Stimulated activated naive CD8-positive, alpha-beta T cell treated with anti-CD3 and anti-CD28 coated beads, Interleukin-15, Interleukin-2, amounts not matched to agents 100 ng/mL and 50 ng/mL, for 24 hours (primary cell): ENCODE data around the gene SLC52A3.
"Not testable (repeated sequence)": the region's sequence is repeated elsewhere in the genome, so short reads cannot be mapped to it uniquely, and the experiment has no call there.

Source experiments
- H3K27ac Mint-ChIP-seq: one replicate; pipeline ENCODE4 v1.8.0; 2021; ENCODE audit warnings: mild to moderate bottlenecking, mixed read lengths
- H3K27me3 Mint-ChIP-seq: one replicate; pipeline ENCODE4 v1.8.0; 2021; ENCODE audit warnings: mixed read lengths
- H3K36me3 Mint-ChIP-seq: one replicate; pipeline ENCODE4 v1.8.0; 2021; ENCODE audit warnings: low read depth, mixed read lengths
- H3K4me1 Mint-ChIP-seq: one replicate; pipeline ENCODE4 v1.8.0; 2021; ENCODE audit warnings: low read depth, mixed read lengths
- H3K4me3 Mint-ChIP-seq: one replicate; pipeline ENCODE4 v1.8.0; 2021; ENCODE audit warnings: mild to moderate bottlenecking, mixed read lengths
- H3K9me3 Mint-ChIP-seq: one replicate; pipeline ENCODE4 v1.8.0; 2021; ENCODE audit warnings: mixed read lengths

The SLC52A3 gene

GRCh38 chr20:725491-725890 lies 42.8 kb downstream of the SLC52A3 start:
- no peaks in the 10 kb centered on the region for H3K36me3 Mint-ChIP-seq
- peaks cover 46% of the 10 kb centered on the region for H3K27me3 Mint-ChIP-seq
- no peaks in the 10 kb centered on the region for H3K9me3 Mint-ChIP-seq
- no peak overlapping the region for H3K4me3 Mint-ChIP-seq
- H3K27ac Mint-ChIP-seq = no peak overlapping the region
- H3K4me1 Mint-ChIP-seq = no peaks in the 10 kb centered on the region

DNA sequence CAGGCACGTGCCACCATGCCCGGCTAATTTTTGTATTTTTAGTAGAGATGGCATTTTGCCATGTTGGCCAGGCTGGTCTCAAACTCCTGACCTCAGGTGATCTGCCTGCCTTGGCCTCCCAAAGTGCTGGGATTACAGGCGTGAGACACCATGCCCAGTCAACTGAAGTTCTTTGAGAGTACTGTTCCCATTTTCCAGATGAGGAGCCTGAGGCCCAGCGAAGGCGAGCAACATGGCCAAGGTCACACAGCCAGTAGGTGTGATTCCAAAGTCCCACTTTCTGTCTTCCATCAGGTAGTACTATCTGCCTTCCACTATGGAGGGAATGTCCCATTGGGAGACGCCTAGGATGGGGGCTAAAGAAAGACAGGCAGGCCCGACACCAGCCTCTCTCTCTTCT lies 43.5 kb downstream of the SLC52A3 start:
- not testable (repeated sequence) for H3K4me1 Mint-ChIP-seq, H3K9me3 Mint-ChIP-seq, H3K36me3 Mint-ChIP-seq, H3K4me3 Mint-ChIP-seq, H3K27ac Mint-ChIP-seq
- peaks cover 44% of the 10 kb centered on the region for H3K27me3 Mint-ChIP-seq

DNA sequence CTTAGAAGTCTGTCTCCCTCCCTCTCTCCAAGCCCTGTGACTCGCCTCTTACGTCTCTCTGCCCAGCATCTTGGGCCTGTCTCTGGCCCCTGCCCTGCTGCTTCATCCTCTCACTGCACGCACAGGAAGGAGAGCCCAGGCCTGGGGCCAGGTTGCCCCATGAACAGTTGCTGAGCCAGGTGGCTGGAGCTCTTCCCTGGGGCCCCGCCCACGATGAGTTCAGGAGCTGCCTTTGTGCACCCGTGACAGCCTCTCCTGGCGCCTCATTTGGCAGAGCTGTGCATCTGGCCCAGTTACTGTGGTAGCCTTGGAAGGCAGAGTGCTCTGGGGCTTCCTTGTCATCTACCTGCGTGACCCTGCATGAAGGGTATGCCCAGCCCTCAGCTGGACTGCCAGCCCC lies 44.5 kb downstream of the SLC52A3 start:
- no peaks in the 10 kb centered on the region for H3K36me3 Mint-ChIP-seq
- peaks cover 40% of the 10 kb centered on the region for H3K27me3 Mint-ChIP-seq
- no peaks in the 10 kb centered on the region for H3K9me3 Mint-ChIP-seq
- no peaks in the 10 kb centered on the region for H3K4me1 Mint-ChIP-seq
- H3K27ac Mint-ChIP-seq = no peak overlapping the region
- no peak overlapping the region for H3K4me3 Mint-ChIP-seq

- Mint-ChIP-seq H3K9me3 (no peaks in the 10 kb centered on the region), H3K4me1 (no peaks in the 10 kb centered on the region), H3K36me3 (no peaks in the 10 kb centered on the region), H3K4me3 (no peak overlapping the region), H3K27me3 (peaks cover 41% of the 10 kb centered on the region), H3K27ac (no peak overlapping the region)
Measured at GRCh38 chr20:722822-723644, 45.3 kb downstream of the SLC52A3 start.

DNA sequence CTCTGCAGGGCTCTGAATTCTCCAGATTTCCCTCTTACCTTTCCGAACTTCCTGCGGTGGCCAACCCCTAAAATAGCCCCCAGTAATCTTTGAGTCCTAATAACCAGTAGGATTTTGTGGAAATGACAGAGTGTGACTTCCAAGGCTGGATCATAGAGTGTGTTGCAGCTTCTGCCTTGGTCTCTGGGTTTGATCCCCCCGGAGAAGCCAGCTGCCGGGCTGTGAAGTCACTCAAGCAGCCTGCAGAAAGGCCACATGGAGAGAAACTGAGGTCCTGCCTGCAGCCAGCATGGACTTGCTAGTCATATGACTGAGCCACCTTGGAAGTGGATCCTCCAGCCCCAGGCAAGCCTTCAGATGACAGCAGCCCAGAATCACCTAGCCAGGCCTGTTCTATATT lies 46.4 kb downstream of the SLC52A3 start:
- H3K36me3 Mint-ChIP-seq = no peaks in the 10 kb centered on the region
- H3K9me3 Mint-ChIP-seq = no peaks in the 10 kb centered on the region
- no peak overlapping the region for H3K27ac Mint-ChIP-seq
- no peak overlapping the region for H3K4me3 Mint-ChIP-seq
- no peaks in the 10 kb centered on the region for H3K4me1 Mint-ChIP-seq
- peaks cover 35% of the 10 kb centered on the region for H3K27me3 Mint-ChIP-seq

DNA sequence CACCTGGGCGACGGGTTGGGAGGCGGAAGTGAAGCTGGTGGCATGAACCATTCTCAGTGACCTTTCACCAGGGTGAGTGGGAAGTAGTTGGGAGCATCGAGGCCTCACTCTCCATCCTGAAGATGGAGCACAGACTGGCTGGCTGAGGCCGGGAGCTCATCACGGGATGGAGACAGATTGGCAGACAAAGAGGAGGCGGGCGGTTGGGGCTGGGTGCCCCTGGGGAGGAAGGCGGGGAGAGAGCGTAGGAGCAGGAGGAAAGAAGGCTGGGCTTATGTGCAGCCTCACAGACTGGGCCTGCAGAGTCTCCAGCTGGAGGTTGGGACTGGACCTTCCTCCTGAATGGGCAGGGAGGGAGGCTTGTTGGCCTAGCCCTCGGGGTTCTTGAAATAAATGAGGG lies 48.5 kb downstream of the SLC52A3 start:
- Mint-ChIP-seq H3K9me3 (no peaks in the 10 kb centered on the region), H3K27me3 (peaks cover 26% of the 10 kb centered on the region), H3K36me3 (no peaks in the 10 kb centered on the region), H3K4me1 (no peaks in the 10 kb centered on the region), H3K27ac (no peak overlapping the region), H3K4me3 (no peak overlapping the region)

DNA sequence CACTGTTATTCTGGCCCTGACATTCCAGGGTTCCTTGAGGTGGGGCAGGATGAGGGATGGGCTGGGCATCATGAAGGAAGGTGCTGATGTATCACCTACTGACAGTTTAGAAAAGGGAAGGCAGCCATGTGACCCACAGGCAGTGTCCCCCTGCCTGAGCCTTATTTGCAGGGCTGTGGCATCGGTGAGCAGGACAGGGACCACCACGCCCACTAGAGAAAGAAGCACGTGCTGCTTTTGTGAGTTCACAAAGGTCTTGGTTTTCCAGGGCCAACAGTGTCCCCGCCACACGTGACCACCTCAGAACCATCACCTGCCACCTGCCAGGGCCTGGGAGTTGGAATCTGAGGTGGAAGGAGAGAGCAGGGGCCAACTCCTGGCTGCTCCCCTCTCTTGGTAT lies 49.2 kb downstream of the SLC52A3 start:
- H3K9me3 Mint-ChIP-seq = no peaks in the 10 kb centered on the region
- H3K36me3 Mint-ChIP-seq = no peaks in the 10 kb centered on the region
- no peak overlapping the region for H3K27ac Mint-ChIP-seq
- peaks cover 23% of the 10 kb centered on the region for H3K27me3 Mint-ChIP-seq
- no peaks in the 10 kb centered on the region for H3K4me1 Mint-ChIP-seq
- H3K4me3 Mint-ChIP-seq = no peak overlapping the region

- Mint-ChIP-seq H3K27me3 (peaks cover 20% of the 10 kb centered on the region), H3K4me3 (no peak overlapping the region), H3K9me3 (peaks cover 6% of the 10 kb centered on the region), H3K4me1 (no peaks in the 10 kb centered on the region), H3K36me3 (no peaks in the 10 kb centered on the region), H3K27ac (no peak overlapping the region)
Measured at GRCh38 chr20:717832-718231, 50.5 kb downstream of the SLC52A3 start.

DNA sequence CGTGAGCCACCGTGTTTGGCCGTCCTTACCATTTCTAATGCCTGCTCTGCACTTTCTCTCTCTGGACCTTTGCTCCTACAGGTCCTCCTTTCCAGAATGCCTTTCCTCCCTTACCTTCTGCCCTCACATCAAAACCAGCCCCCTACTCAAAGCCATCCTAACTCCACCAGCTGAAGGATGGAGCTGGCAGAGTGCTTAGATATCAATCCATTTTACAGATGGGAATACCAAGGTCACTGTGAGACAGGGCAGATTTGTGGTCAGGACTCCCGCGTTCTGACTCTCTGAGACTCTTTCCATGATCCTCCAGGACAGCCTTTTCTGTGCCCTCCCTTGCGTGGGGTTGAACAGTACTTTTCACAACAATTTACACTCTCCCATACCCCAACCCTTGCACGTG lies 51.0 kb downstream of the SLC52A3 start:
- no peak overlapping the region for H3K4me3 Mint-ChIP-seq
- H3K27ac Mint-ChIP-seq = no peak overlapping the region
- H3K4me1 Mint-ChIP-seq = no peaks in the 10 kb centered on the region
- H3K36me3 Mint-ChIP-seq = no peaks in the 10 kb centered on the region
- peaks cover 23% of the 10 kb centered on the region for H3K27me3 Mint-ChIP-seq
- peaks cover 6% of the 10 kb centered on the region for H3K9me3 Mint-ChIP-seq

DNA sequence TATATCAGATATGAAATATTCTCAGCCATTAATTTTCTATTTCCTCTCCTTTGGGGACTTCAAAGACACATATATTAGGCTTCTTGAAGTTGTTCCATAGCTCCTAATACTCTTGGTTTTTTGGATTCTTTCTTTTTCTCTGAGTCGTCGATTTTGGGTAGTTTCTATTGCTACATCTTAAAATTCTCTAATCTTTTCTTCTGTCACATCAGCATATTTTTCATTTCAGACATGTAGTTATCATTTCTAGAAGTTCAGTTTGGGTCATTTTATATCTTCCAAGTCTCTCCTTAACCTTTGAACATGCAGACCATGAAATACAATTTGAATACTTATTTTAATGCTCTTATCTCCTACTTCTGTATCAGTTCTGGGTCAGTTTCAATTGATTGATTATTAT lies 53.8 kb downstream of the SLC52A3 start:
- Mint-ChIP-seq H3K27ac (no peak overlapping the region), H3K4me1 (no peaks in the 10 kb centered on the region), H3K36me3 (no peaks in the 10 kb centered on the region), H3K4me3 (no peak overlapping the region), H3K27me3 (peaks cover 31% of the 10 kb centered on the region), H3K9me3 (peaks cover 6% of the 10 kb centered on the region)

DNA sequence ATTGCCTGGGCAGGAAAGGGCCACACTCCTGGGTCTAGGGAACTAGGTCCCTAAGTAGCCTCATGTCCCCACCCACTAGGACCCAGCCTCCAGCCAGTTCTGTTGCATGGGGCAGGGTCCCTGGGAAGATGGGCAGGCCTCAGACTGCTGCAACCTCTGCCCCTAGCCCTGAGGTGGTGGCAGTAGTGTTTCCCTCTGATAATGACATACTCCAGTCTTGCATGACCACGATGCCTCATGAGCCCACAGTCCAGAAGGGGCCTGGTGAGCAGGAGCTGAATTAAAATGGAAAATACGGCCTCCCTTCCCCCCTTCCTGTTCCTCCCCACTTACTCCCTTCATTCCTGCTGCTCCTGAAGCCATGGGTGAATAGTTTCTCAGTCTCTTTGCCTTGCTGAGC lies 56.7 kb downstream of the SLC52A3 start:
- Mint-ChIP-seq H3K9me3 (peaks cover 6% of the 10 kb centered on the region), H3K4me3 (no peak overlapping the region), H3K27ac (no peak overlapping the region)

DNA sequence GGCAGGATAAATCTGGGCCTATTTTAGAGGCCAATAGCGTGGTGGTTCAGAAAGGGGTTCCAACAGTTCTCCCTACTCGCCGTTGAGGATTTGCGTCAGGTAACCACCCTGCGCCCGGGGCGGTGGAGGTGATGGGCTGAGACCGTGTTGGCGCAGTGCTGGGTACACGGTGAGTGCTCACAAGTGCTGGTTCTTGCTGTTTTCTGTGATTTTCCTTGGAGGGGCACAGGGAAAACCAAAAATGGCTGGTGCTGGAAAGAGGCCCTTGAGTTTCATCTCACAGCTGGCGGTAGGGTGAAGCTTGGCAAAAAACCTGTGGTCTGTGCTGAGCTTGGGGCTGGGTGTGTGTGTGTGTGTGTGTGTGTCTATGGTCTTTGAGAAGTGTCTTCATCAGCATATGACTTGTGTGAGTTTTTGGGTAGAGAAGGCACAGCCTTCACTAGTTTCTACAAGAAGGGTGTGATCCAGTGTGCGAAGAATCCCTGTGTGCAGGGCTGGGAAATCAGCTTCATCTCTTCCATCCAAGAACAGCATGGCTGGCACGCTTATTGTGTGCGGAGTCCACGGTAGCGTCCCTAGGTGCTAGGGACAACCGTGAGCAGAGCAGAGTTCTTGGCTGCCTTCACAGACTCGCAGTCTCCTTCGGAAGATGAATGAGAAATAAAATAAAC lies 57.4 kb downstream of the SLC52A3 start:
- Mint-ChIP-seq H3K27me3 (peaks cover 36% of the 10 kb centered on the region), H3K4me3 (no peak overlapping the region), H3K36me3 (no peaks in the 10 kb centered on the region), H3K9me3 (peaks cover 6% of the 10 kb centered on the region), H3K27ac (no peak overlapping the region), H3K4me1 (no peaks in the 10 kb centered on the region)

More for the DNA sequence above, 56.7 kb downstream of the SLC52A3 start:
- no peaks in the 10 kb centered on the region for H3K4me1 Mint-ChIP-seq
- peaks cover 35% of the 10 kb centered on the region for H3K27me3 Mint-ChIP-seq
- no peaks in the 10 kb centered on the region for H3K36me3 Mint-ChIP-seq
